PFSK-1 (cell line): ENCODE results near the gene C5orf22. TPM values are rescaled to one million over a fixed set of nuclear protein-coding genes. Genes with fewer than 3 reads are reported as not detected.

ENCODE experiments used
- FOXP2 ChIP-seq: optimal IDR thresholded peaks from 2 replicates; pipeline ENCODE3; 2011; ENCODE audit warnings: borderline replicate concordance, control low read depth, inconsistent platforms; ENCODE audit not compliant: insufficient read depth; ENCODE audit errors: extremely low read length, extremely low read depth
- POLR2AphosphoS5 ChIP-seq: IDR thresholded peaks from 2 replicates; pipeline ENCODE4 v1.6.1; 2012; ENCODE audit warnings: low read depth, mild to moderate bottlenecking, control low read depth, low read length, moderate library complexity
- REST ChIP-seq, 2 experiments: IDR thresholded peaks; 2 replicates each; pipeline versions ENCODE4 v1.6.1 to v1.8.0; 2011 to 2012; ENCODE audit warnings: low read depth in 2 of 2, low read length in 2 of 2, control low read depth in 1 of 2, inconsistent platforms in 1 of 2, mild to moderate bottlenecking in 1 of 2, moderate library complexity in 1 of 2; ENCODE audit not compliant: insufficient read depth in 1 of 2
- SIN3A ChIP-seq: IDR thresholded peaks from 2 replicates; pipeline ENCODE4 v1.6.1; 2012; ENCODE audit warnings: mild to moderate bottlenecking, low read length, moderate library complexity, borderline replicate concordance; ENCODE audit not compliant: insufficient read depth
- TAF1 ChIP-seq: IDR thresholded peaks from 2 replicates; pipeline ENCODE4 v1.6.1; 2012; ENCODE audit warnings: low read length, control low read depth, borderline replicate concordance; ENCODE audit not compliant: insufficient read depth
- polyA plus RNA-seq: library from polyadenylated mRNA; unstranded; fragments of >200 nt; gene quantifications from one replicate; pipeline ENCODE4 v1.2.1, GENCODE V29; 2012; ENCODE audit warnings: low read depth, missing spikeins; ENCODE audit not compliant: insufficient read length

C5orf22 gene
- 11.7 TPM for polyA plus RNA-seq

- TF ChIP-seq REST (IDR thresholded peaks at IDR 0.05; ENCODE audit: insufficient read depth in 1 of 2, low read depth in 2 of 2, low read length in 2 of 2) (no peak), SIN3A (peak; percentile 72; the same call in 1 of the 2 replicates), TAF1 (peak; percentile 77; the same call in 1 of the 2 replicates), FOXP2 (peak; percentile 32), POLR2AphosphoS5 (peak; percentile 85)
Observed at GRCh38 chr5:31531888-31532547, at the start of gene C5orf22, which contains the start of gene DROSHA. C5orf22 (plus strand) TSS chr5:31532301; CDS start chr5:31532393, 92 bp downstream. DROSHA (minus strand) TSS chr5:31532093; CDS start chr5:31529059, 3,034 bp downstream.

GRCh38 chr5:31485376-31486207, 46.5 kb upstream of the C5orf22 start:
- no peak for TF ChIP-seq SIN3A
- no peak for TF ChIP-seq POLR2AphosphoS5
- TF ChIP-seq FOXP2 = no peak
- TF ChIP-seq TAF1 = no peak
- TF ChIP-seq REST (IDR thresholded peaks at IDR 0.05; ENCODE audit: insufficient read depth in 1 of 2, low read depth in 2 of 2, low read length in 2 of 2) = no peak

- TF ChIP-seq SIN3A (no peak), POLR2AphosphoS5 (no peak), REST (IDR thresholded peaks at IDR 0.05; ENCODE audit: insufficient read depth in 1 of 2, low read depth in 2 of 2, low read length in 2 of 2) (no peak), FOXP2 (no peak), TAF1 (no peak)
Observed at GRCh38 chr5:31486441-31486840, 45.7 kb upstream of the C5orf22 start.

- TF ChIP-seq FOXP2 (no peak), REST (IDR thresholded peaks at IDR 0.05; ENCODE audit: insufficient read depth in 1 of 2, low read depth in 2 of 2, low read length in 2 of 2) (no peak), POLR2AphosphoS5 (no peak), SIN3A (no peak), TAF1 (no peak)
Observed at GRCh38 chr5:31487506-31487905, 44.6 kb upstream of the C5orf22 start.
